ENCODE results near the gene SPATS2. TPM values are rescaled to one million over a fixed set of nuclear protein-coding genes. Genes with fewer than 3 reads are reported as not detected.

SPATS2 gene
- total RNA-seq, 1 donor from 2014 or later, result 13.8 TPM

- no peaks in the 10 kb centered on the region for H3K4me1 ChIP-seq
- H3K36me3 ChIP-seq, result peaks cover 13 to 35% of the 10 kb centered on the region in 2 donors
- H3K27ac ChIP-seq, result no peak overlapping the region
- H3K9me3 ChIP-seq, result no peaks in the 10 kb centered on the region
- no peak for DNase-seq (ENCODE audit: low spot score in 2 of 2)
- intact Hi-C loops (cut with DNase I), result no loop called here
- H3K27me3 ChIP-seq, result no peaks in the 10 kb centered on the region
- no peak overlapping the region for H3K4me3 ChIP-seq
- no peak for TF ChIP-seq CTCF (IDR thresholded peaks at IDR 0.05)
Measured at GRCh38 chr12:49524660-49525324, 157.5 kb downstream of the SPATS2 start.

- H3K9me3 ChIP-seq, result no peaks in the 10 kb centered on the region
- no peak for DNase-seq (ENCODE audit: low spot score in 2 of 2)
- no peak for TF ChIP-seq CTCF (IDR thresholded peaks at IDR 0.05)
- intact Hi-C loops (cut with DNase I), result no loop called here
- no peak overlapping the region for H3K4me3 ChIP-seq
- no peak overlapping the region for H3K27ac ChIP-seq
- H3K36me3 ChIP-seq, result peaks cover 13 to 35% of the 10 kb centered on the region in 2 donors
- no peaks in the 10 kb centered on the region for H3K27me3 ChIP-seq
- H3K4me1 ChIP-seq, result no peaks in the 10 kb centered on the region
Measured at GRCh38 chr12:49525942-49526341, 158.7 kb downstream of the SPATS2 start.

GRCh38 chr12:49527361-49528130 lies 160.3 kb downstream of the SPATS2 start:
- no peak for DNase-seq (ENCODE audit: low spot score in 2 of 2)
- H3K4me1 ChIP-seq, result no peaks in the 10 kb centered on the region
- H3K9me3 ChIP-seq, result no peaks in the 10 kb centered on the region
- no peaks in the 10 kb centered on the region for H3K27me3 ChIP-seq
- no peak overlapping the region for H3K27ac ChIP-seq
- H3K4me3 ChIP-seq, result no peak overlapping the region
- intact Hi-C loops (cut with DNase I), result no loop called here
- peaks cover 13 to 31% of the 10 kb centered on the region in 2 donors for H3K36me3 ChIP-seq
- TF ChIP-seq CTCF (IDR thresholded peaks at IDR 0.05), result no peak

- H3K27ac ChIP-seq, result no peak overlapping the region
- intact Hi-C loops (cut with DNase I), result no loop called here
- H3K36me3 ChIP-seq, result peaks cover 13 to 24% of the 10 kb centered on the region in 2 donors
- no peaks in the 10 kb centered on the region for H3K4me1 ChIP-seq
- TF ChIP-seq CTCF (IDR thresholded peaks at IDR 0.05), result no peak
- no peaks in the 10 kb centered on the region for H3K9me3 ChIP-seq
- DNase-seq (ENCODE audit: low spot score in 2 of 2), result no peak
- H3K27me3 ChIP-seq, result no peaks in the 10 kb centered on the region
- H3K4me3 ChIP-seq, result no peak overlapping the region
Measured at GRCh38 chr12:49529414-49529813, 162.2 kb downstream of the SPATS2 start.

- TF ChIP-seq CTCF (IDR thresholded peaks at IDR 0.05), result no peak
- peaks cover 0 to 1% of the 10 kb centered on the region in 2 donors for H3K36me3 ChIP-seq
- intact Hi-C loops (cut with DNase I), result no loop called here
- H3K27ac ChIP-seq, result no peak overlapping the region
- DNase-seq (ENCODE audit: low spot score in 2 of 2), result no peak
- no peaks in the 10 kb centered on the region for H3K27me3 ChIP-seq
- H3K9me3 ChIP-seq, result no peaks in the 10 kb centered on the region
- no peak overlapping the region for H3K4me3 ChIP-seq
- no peaks in the 10 kb centered on the region for H3K4me1 ChIP-seq
Measured at GRCh38 chr12:49531745-49532144, 164.5 kb downstream of the SPATS2 start.
